GM19467 (cell line): ENCODE data around the gene RFTN2.
"Not testable (repeated sequence)": the region's sequence is repeated elsewhere in the genome, so short reads cannot be mapped to it uniquely, and the experiment has no call there.

Experiments
- ATAC-seq: cut with Tn5 transposase; IDR thresholded peaks from one replicate; pipeline ENCODE4 v1.9.1; 2021; ENCODE audit warnings: mild to moderate bottlenecking, moderate library complexity; ENCODE audit not compliant: unreplicated experiment

RFTN2 gene

DNA sequence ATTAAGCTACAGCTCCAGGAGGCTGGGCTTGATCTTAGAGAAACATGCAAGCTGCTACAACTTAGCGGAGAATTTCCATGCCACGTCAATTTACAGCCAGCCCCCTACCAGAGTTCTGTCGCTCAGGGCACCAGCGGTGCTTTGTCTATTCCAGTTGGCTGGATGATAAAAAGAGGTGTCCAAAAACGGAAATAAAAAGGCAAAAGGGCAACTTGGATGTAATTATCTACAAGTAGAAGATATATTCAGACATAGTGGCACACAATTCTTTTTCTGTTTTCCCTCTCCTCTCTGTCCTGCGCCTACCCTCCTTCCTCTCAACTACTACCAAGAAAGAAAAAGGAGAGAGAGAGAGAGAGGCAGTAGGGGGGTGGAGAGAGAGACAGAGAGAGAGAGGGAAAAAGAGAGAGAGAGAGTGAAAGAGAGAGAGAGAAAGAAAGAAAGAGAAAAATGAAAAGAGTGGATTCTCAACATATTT, 363 bp upstream of the RFTN2 start:
- no peak for ATAC-seq

DNA sequence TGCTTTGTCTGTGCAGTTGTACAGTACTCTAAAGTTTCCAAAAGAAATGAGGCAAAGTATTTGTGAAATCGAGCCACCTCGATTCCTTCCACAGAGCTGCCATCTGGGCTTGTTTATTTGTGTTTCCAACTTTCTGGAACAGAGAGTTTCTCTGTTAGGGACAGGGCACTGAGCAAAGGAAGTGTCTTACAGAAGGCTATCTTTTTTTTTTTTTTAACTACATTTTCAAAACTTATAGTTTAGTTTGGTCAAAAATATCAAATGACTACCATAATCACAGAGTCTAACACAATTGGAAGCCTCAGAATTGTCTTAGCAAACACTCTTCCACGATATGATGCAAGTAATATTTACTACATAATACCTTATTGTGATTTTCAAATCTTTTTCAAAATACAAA, 796 bp downstream of the RFTN2 start:
- no peak for ATAC-seq

DNA sequence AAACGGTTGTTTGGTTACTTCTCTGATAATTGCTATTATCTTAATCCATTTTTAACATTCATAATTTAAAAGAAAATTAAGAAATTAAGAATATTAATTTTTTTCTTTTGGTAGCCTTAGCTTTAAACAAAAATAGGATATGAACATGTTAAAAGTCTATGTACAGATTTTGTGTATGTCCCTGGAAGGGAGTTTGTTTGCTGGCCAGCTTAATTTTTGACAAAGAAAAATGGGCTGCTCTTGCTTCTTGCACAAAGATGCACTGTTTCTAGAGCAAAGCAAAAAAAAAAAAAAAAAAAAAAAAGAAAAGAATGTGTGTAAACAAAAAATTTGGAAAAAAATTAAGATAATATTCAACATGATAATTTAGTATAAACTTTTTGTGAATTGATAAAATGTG, 1.3 kb downstream of the RFTN2 start:
- ATAC-seq: no peak

DNA sequence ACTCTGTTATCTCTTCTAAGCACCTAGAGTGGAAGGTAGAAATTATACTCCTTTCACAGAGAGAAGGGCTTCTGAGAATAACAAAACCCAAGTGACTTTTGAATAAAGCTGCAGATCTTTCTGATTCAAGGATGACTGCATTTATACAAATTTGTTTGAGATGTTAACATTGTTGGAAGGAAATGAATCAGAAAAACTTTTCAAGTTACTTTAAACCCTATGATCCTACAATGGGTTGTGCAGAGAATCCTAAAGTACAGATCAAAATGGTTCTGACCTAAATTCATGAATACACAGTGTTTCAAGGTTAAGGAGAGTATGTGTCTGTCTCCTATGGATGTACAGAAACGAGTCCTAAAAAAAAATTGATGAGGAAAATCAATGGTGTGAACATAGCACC, 1.8 kb downstream of the RFTN2 start:
- no peak for ATAC-seq

DNA sequence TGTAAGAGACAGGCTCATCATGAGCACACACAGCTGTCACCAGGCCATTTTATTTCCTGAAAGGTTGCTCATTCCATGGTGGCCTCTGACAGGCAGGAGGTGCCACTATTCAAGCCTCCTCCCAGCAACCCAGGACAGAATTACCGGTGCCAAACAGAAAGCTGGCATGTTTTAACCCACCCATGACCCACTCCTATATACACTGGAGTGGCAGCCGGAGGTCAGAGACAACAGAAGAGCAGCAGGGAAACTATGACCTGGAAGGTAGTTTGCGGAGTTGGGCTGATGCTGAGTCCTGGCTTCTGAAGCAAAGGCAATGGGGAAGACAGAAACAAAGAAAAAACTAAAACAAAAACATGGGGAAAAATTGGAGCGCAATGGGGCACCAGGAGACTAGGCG, 2.3 kb downstream of the RFTN2 start:
- no peak for ATAC-seq

DNA sequence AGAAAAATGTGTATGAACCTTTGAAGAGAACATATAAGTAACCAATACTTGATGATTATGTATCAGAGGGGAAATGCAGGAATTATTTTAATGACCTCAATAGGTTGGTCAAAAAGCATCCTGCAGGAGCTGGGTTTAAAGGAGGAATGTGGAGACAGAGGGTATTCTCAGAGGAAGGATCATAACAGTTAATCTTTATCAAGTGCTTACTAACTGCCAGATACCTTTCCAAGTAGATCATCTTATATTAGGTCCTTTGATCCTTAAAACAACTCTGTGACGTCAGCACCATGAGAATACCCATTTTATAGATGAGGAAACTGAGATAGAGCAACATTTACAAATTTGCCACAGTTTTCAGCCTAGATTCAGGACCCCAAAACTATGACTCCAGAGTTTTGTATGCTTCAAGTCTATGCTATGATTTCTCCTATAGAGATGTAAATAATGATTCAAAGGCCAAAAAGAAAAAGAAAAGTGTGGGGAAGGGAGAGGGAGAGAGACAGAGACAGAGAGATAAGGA, 3.0 kb downstream of the RFTN2 start:
- no peak for ATAC-seq

DNA sequence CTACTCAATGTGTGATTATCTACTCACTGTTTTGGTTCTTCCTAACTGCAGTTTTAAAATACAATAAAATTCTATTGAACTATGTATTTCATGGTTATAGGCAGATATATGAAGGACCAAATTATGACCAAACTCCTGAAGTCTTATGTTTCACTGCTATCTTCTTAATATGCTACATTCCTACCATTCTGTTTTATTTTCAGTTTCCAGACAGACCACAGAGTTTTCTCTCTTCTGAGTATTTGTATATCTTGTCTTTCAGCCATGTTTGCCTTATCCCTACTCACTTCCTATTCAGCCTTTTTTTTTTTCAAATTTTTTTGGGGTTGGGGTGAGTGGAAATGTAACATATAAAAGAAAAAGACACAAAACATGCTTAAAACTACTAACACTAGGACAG, 6.3 kb downstream of the RFTN2 start:
- no peak for ATAC-seq

DNA sequence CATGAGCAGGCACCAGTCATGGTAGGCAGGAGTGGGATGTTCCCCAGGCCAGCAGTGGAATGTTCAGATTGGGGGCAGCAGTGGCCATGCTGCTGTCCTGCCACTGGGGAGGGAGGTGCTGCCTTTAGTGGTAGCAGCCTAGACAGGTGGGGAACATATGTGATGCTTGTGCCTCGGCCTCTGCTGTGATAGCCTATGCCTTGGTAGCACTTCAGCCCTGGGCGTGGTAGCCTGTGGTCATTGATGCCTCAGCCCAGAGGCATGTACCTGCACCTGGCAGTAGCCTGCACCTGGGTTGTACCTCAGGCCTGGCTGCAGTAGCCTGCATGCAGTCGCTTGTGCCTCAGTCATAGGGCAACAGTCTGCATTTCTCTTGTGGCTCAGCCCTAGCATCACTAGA, 7.1 kb downstream of the RFTN2 start:
- ATAC-seq: no peak

DNA sequence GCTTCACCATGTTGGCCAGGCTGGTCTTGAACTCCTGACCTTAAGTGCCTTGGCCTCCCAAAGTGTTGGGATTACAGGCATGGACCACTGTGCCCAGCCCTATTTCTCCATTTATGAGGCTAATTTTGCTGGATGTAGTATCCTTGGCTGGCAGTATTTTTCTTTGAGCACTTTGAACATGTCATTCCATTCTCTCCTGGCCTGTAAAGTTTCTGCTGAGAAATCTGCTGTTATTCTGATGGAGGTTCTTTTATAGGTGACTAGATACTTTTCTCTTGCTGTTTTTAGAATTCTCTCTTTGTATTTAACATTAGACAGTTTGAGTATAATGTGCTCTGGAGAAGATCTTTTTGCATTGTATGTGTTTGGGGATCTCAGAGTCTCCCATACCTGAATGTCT, 9.1 kb downstream of the RFTN2 start:
- no peak for ATAC-seq

DNA sequence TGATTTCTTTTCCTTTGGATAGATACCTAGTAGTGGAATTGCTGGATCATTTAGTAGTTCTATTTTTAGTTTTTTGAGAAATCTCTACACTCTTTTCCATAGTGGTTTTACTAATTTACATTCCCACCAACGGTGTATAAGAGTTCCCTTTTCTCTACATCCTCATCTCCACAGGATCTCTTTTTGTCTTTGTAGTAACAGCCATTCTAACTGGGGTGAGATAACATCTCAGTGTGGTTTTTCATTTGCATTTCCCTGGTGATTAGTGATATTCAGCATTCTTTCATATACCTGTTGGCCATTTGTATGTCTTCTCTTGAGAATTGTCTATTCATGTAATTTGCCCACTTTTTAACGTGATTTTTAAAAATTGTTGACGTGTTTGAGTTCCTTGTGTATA, 13.8 kb downstream of the RFTN2 start:
- ATAC-seq: no peak

DNA sequence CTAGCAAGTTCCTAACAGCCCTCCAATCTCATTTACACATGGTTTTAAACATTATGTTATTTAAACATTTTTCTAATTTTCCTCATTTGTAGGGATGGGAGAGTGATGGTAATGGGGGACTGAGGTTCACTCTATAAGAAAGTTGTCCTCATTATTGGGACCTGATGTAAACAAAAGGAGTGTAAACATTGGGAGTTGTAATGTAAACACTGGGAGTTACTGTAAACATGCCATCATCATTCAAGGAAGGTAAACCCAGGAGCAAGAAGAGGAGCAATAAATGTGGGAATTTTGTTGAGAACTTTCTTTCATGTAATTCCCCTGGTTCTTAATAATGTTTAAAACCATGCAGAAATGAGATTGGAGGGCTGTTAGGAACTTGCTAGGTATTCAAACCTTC, 17.8 kb downstream of the RFTN2 start:
- ATAC-seq: no peak

DNA sequence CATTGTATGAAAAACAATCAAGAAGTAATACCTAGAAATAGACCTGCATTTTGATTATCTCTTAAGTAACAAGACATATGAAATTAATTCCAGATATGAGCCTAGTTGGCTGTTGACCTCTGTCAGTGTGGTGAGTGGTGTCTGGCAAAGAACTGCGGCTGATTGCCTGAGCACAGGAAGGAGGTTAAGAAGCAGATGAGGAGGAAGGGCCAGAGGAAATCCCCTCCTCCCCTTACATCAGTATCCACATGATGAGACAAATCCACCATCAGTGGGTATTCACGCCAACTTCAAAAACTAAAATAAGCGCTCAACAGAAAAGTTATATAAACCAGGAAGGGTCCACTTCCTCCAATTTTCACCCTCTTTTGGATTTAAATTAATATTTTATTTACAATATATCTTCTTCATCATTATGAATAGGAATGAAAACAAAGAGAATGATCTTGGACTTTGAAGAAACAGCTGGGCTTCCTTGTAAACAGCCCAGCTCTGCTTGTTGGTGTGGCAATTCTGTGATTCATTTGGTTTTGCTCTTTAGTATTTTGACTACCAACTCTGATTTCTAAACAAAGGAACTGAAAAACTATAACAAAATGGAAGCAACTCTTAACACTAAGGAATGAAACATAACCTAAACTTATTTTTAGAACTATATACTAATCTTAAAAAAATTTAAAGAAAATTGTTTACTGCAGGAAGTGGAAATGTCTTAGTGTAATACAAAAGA, 27.3 kb downstream of the RFTN2 start:
- no peak for ATAC-seq

DNA sequence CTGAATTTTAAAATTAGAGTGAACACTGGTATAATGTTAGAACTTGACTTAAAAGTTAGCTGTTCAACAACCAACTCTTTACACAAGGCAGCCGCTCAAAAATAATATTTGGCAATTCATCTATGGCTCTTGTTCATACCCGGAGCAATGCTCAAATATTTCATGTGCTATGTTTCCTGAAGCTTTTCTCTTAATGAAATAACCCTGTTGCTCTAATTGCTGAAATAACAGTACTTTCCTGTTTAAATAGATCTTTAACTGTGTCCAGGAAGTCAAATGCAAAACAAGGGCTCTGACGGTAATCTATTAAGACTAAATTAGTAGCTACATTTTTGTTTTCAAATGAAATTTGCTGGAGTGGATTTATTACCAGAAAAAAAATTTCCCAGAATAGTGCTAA, 33.7 kb downstream of the RFTN2 start:
- no peak for ATAC-seq

DNA sequence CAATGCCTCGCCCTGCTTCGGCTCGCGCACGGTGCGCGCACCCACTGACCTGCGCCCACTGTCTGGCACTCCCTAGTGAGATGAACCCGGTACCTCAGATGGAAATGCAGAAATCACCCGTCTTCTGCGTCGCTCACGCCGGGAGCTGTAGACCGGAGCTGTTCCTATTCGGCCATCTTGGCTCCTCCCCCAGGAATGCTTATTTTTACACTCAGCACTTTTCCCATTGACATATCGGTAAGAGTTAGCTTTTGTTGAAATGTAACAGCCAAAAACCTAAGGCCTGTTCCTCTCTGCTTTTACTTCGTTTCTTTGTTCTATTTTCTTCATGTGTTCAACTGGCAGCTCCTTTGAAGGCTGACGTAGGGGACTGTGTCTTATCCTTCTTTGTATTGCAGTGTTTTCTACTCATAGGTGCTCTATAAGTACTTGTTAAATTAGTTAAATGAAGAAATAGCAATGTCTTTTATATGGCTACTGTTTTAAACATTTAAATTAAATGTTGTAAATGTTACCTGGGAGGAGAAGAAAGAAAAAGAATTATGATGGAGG, 34.7 kb downstream of the RFTN2 start:
- not testable (repeated sequence) for ATAC-seq

DNA sequence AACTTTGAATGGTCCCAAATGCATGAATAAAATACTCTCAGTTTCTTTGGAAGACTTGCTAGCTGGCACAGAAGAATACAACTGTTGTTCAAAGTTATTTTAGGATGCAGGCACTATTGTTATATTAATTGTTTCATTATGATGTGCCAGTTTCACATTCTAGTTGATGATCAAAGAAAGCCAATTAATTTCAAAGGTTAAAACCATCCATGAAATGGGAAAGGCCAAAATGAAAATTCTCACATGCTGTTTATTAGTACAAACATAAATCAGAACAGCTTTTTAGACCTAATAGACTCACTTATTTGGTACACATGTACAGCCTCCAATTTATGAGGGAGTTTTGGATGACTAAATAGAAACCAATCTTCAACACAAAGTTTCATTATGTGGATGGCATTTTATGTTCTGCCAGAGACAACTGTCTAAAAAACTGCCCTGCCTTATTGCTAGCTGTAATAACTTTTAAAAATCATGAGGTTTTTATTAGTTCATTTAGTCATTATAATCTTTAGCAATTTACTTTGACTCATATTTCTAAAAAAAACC, 42.2 kb downstream of the RFTN2 start:
- ATAC-seq: no peak

DNA sequence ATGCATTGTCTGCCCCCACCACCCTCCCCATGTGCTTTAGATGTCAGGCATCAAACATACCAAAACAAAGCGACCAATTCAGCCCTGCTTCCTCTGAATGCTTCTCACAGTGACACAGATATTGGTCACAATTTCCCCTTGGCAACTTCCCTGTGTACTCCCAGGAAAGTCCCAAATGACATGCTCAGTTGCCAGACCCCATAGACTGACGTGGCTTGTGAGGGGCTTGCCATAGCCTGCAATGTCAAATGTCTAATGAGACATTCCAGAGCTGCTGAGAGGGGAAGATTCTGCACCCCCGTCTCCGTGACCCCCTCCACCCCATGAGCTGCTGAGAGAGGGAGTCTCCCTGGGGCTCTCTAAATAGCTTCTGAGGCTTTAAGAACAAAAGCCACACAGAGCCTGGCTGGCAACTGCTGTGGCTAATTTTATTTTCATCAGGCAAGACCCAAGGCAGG, 47.3 kb downstream of the RFTN2 start:
- ATAC-seq: no peak

DNA sequence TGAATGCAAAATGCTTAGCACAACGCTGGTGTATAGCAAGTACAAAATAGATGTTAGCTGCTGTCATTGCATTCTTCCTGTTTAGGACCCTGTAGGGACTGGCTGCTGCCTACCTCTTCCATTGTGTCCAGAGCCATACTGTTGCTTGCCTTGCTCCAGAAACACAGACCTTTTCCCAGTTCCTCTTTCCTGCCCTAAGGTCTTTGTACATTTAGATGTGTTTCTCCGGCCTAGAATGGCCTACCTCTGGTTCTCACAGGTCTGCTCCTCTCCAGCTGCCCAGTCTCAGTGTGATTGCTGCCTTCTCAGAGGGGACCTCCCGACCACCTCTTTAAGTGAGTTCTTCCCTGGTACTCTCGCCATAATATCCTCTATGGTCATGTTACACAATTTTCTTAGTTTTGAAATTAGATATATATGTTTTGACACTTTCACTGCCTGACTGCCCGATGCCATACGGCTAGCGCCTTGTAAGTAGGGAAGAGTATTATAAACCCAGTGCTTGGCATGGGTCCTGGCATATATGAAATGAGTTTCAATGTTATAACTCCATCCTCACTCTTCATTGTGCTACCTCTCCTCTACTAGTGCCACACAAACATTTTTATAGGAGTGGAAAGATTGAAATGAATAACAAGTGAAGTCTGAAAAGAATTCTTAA, 48.3 kb downstream of the RFTN2 start:
- ATAC-seq: no peak

DNA sequence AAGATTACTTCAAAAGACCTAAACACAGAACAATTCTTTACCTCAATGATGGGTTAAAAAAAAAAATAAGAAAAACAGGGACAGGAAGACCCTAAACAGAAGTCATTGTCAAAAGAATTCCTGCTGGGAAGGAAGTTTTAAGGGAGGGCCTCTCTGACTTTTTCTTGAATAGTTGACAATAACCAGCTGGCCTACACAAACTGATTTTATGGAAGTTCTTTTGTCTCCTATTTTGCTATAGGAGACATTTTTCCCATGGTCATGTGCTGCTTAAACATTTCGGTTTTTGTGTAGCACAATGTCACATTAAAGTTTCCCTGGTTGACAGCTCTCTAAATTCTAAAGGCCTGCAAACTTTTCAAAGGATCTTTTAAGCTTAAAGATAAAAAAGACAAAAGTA, 55.3 kb downstream of the RFTN2 start:
- ATAC-seq: no peak

DNA sequence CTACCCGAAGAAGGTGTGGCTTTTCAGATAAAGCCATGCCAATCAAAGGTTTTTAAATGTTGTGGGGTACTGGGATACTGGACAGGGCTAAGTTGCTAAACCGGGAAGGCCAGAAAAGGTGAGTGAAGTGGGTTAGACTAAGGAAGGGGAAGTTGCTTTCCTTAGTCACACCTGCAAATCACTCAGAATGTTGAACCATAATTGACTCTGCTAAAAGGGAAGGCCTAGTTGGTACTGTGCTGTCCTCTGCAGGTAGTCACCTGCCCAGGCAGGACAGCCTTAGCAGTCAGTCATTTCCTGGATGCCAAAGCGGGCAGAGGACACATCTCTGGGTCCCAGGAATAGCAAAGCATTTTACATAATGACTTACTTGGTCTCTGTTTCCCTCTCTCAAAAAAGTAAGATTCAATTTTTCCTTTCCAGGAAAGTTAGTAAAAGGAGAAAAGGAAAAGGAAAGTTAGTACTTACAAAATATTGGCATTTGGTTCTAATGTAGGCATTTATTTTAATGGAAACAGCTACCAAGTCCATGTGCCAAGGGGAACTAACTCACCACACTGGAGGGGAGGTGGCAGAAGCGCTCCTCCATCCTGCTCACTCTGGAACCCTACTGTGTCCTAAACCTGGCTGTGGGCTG, 60.3 kb downstream of the RFTN2 start:
- no peak for ATAC-seq

DNA sequence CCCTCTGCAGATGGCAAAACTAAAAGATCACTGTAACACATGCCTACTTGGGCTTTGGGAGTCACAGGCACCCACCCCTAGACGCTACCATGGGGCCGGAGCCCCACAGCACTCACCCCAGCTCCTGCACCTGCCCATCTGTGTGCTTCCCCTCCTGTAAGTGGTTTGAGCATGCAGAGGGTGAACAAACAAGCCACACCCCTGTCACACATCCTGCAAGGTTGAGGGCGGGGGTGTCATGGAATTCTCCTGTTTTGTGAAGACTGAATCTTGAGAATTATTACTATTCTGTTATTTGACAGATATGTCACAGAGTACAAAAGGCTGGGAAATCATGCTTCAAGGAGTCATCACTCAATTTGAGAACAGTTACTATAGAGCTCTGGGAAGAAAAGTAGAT, 60.9 kb downstream of the RFTN2 start:
- ATAC-seq: no peak

DNA sequence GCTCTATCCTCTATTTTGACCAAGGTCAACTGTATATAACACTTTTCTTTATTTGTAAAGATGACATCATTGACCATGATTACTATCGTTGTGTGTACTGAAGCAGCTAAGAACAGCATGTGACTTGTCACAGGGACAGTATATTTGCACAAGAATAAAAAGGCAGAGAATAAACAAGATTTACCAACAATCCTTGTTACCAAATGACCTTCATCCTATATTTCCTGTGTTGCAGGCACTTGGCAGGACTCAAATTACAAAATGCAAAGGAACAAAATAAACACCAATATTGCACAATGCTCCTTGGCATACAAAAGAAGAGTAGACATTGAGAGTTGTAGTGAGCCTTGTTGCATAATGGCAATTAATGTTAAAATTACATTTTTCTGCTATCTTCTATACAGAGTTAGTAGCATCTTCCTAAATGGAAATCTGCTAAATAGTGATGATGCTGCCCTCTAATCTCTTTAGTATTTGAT, 61.8 kb downstream of the RFTN2 start:
- ATAC-seq: no peak
